Pulmonary artery endothelial cell (primary cell): Measurements from ENCODE around the gene COX7A1. TPM values are rescaled to one million over a fixed set of nuclear protein-coding genes. Genes with fewer than 3 reads are reported as not detected.

Source experiments
- DNase-seq: peaks from one replicate; pipeline ENCODE4 v3.0.0-alpha.2; 2011; ENCODE audit warnings: low read depth, low spot score
- total RNA-seq: library from RNA; depleted of rRNA; stranded (reverse); fragments of >200 nt; gene quantifications from 2 replicates; pipeline ENCODE4 v1.2.3, GENCODE V29; 2014

COX7A1 gene
- total RNA-seq, 1 donor from 2014 or later: 6.6 TPM

GRCh38 chr19:36113425-36113824, 38.8 kb downstream of the COX7A1 start:
- no peak for DNase-seq

- DNase-seq: no peak
Observed at GRCh38 chr19:36112678-36113077, 39.6 kb downstream of the COX7A1 start.

- DNase-seq: no peak
Observed at GRCh38 chr19:36111200-36111539, 41.1 kb downstream of the COX7A1 start.

- no peak for DNase-seq
Observed at GRCh38 chr19:36110487-36111199, 41.6 kb downstream of the COX7A1 start, which contains the start of gene OVOL3. OVOL3 (plus strand) TSS chr19:36111143; CDS start chr19:36111203, 60 bp downstream.

GRCh38 chr19:36108684-36109083, 43.6 kb downstream of the COX7A1 start:
- DNase-seq: no peak

GRCh38 chr19:36106991-36107390, 45.3 kb downstream of the COX7A1 start:
- no peak for DNase-seq

GRCh38 chr19:36106441-36106840, 45.8 kb downstream of the COX7A1 start:
- no peak for DNase-seq

GRCh38 chr19:36103842-36104552, 48.2 kb downstream of the COX7A1 start:
- DNase-seq: no peak

GRCh38 chr19:36103040-36103626, 49.1 kb downstream of the COX7A1 start:
- no peak for DNase-seq

- no peak for DNase-seq
Observed at GRCh38 chr19:36101550-36102327, 50.5 kb downstream of the COX7A1 start.

Other genes with a start within 250 kb of the COX7A1 start
- not detected in 2 replicates for gene HCST, start 249.9 kb downstream of the COX7A1 start, total RNA-seq
- gene TYROBP, start 244.2 kb downstream of the COX7A1 start, total RNA-seq: not detected in 2 replicates
- 2.6 and 3.0 TPM in 2 replicates for gene LRFN3, start 216.1 kb downstream of the COX7A1 start, total RNA-seq
- gene SDHAF1, start 157.3 kb downstream of the COX7A1 start, total RNA-seq: 7.4 and 11.3 TPM in 2 replicates
- gene SYNE4, start 143.6 kb downstream of the COX7A1 start, total RNA-seq: under 0.01 and 0.07 TPM in 2 replicates
- 8.6 and 10.3 TPM in 2 replicates for gene ALKBH6, start 138.2 kb downstream of the COX7A1 start, total RNA-seq
- 2.3 and 2.6 TPM in 2 replicates for gene CLIP3, start 119.6 kb downstream of the COX7A1 start, total RNA-seq
- 0.92 and 1.0 TPM in 2 replicates for gene THAP8, start 98.2 kb downstream of the COX7A1 start, total RNA-seq
- gene WDR62, start 97.5 kb downstream of the COX7A1 start, total RNA-seq: 4.5 and 7.5 TPM in 2 replicates
- not detected in 2 replicates for gene OVOL3, start 41.3 kb downstream of the COX7A1 start, total RNA-seq
- 109 and 122 TPM in 2 replicates for gene POLR2I, start 37.6 kb downstream of the COX7A1 start, total RNA-seq
- 196 and 223 TPM in 2 replicates for gene TBCB, start 37.0 kb downstream of the COX7A1 start, total RNA-seq
- gene CAPNS1, start 12.4 kb downstream of the COX7A1 start, total RNA-seq: 308 and 425 TPM in 2 replicates
- gene ZNF565, start 62.2 kb upstream of the COX7A1 start, total RNA-seq: 3.9 and 6.6 TPM in 2 replicates
- gene ZNF146, start 62.7 kb upstream of the COX7A1 start, total RNA-seq: 99.3 and 102 TPM in 2 replicates
- gene ZFP14, start 226.8 kb upstream of the COX7A1 start, total RNA-seq: 2.2 and 4.9 TPM in 2 replicates